GM19023 (cell line): Measurements from ENCODE around the gene CARS2.
"Not testable (repeated sequence)": the region's sequence is repeated elsewhere in the genome, so short reads cannot be mapped to it uniquely, and the experiment has no call there.

Experiments
- ATAC-seq: cut with Tn5 transposase; IDR thresholded peaks from one replicate; pipeline ENCODE4 v1.9.1; 2021; ENCODE audit warnings: mild to moderate bottlenecking, moderate library complexity; ENCODE audit not compliant: unreplicated experiment

Gene CARS2

GRCh38 chr13:110620596-110620995 is 85.3 kb downstream of the CARS2 start:
- no peak for ATAC-seq

- ATAC-seq = no peak
Measured at GRCh38 chr13:110618780-110619179, 87.1 kb downstream of the CARS2 start.

- ATAC-seq = no peak
Measured at GRCh38 chr13:110618167-110618566, 87.7 kb downstream of the CARS2 start.

GRCh38 chr13:110617321-110618072 is 88.4 kb downstream of the CARS2 start:
- ATAC-seq = no peak

- ATAC-seq = peak; percentile 46
Measured at GRCh38 chr13:110616103-110617101, 89.5 kb downstream of the CARS2 start.

GRCh38 chr13:110615322-110616102 is 90.4 kb downstream of the CARS2 start, which contains the start of gene NAXD:
Gene NAXD (plus strand): TSS chr13:110615545. CDS start chr13:110615602, 57 bp downstream.
- peak; percentile 85 for ATAC-seq

GRCh38 chr13:110615005-110615321 is 91.0 kb downstream of the CARS2 start:
- ATAC-seq = no peak

- ATAC-seq = no peak
Measured at GRCh38 chr13:110610955-110611595, 94.8 kb downstream of the CARS2 start.

GRCh38 chr13:110607675-110608224 is 98.2 kb downstream of the CARS2 start:
- no peak for ATAC-seq

- ATAC-seq = not testable (repeated sequence)
Measured at GRCh38 chr13:110606281-110606680, 99.6 kb downstream of the CARS2 start.

- no peak for ATAC-seq
Measured at GRCh38 chr13:110605132-110605531, 100.8 kb downstream of the CARS2 start.

- no peak for ATAC-seq
Measured at GRCh38 chr13:110600980-110601379, 104.9 kb downstream of the CARS2 start.

- ATAC-seq = no peak
Measured at GRCh38 chr13:110600261-110600819, 105.6 kb downstream of the CARS2 start.

GRCh38 chr13:110597041-110597689 is 108.8 kb downstream of the CARS2 start:
- ATAC-seq = no peak

GRCh38 chr13:110593430-110594130 is 112.3 kb downstream of the CARS2 start:
- ATAC-seq = peak; percentile 74

GRCh38 chr13:110592665-110593064 is 113.3 kb downstream of the CARS2 start:
- ATAC-seq = no peak
